IMR-90 (cell line): ENCODE data around the gene ZNFX1.

Experiments
- MXI1 ChIP-seq: IDR thresholded peaks from 2 replicates; pipeline ENCODE4 v1.6.1; 2012; ENCODE audit warnings: low read depth, mild to moderate bottlenecking, low read length, moderate library complexity, borderline replicate concordance
- POLR2A ChIP-seq: IDR thresholded peaks from 2 replicates; pipeline ENCODE4 v1.6.1; 2012; ENCODE audit warnings: mild to moderate bottlenecking, low read depth, low read length
- RAD21 ChIP-seq: IDR thresholded peaks from 2 replicates; pipeline ENCODE4 v1.6.1; 2012; ENCODE audit warnings: low read length, improper control_type of control experiment
- TF ChIP-seq, protein P1 (sequence below): conservative IDR thresholded peaks from 2 replicates; pipeline ENCODE4 v1.5.1; 2012; ENCODE audit warnings: mild to moderate bottlenecking, low read depth, low read length, improper control_type of control experiment

DNA sequence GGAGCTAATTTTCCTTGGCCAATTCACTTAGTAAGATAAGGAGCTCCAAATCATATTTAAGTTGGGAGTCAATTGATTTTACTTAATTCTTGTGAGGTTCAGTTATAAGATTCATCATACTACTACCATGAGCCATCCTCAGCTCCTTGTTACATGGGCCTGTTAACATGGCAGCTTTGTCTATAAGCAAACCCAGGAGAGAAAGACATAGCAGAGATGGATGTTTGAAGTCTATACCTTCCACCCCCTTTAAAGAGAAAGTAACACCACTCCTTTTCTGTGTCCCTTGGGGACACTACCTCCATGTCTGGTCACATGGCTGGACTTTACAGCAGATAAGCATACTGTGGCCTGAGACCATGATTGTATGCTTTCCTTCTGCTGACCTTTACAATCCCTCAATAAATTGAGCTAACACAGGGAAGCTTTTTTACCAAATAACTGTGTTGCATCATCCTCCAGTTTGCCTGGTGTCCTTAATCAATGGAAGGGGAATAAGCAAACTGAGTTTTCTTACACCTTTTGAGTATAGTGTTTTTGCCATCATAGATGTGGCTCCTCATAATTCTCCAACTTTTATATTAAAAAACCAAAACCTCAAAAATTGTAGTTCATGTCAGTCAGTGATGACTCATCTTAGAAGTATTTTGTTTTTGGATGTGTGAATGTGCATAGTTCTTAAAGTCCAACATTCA lies 9.8 kb upstream of the ZNFX1 start:
- TF ChIP-seq RAD21, result no peak
- no peak; the same call in 1 of the 2 replicates for TF ChIP-seq POLR2A
- TF ChIP-seq, protein P1, sequence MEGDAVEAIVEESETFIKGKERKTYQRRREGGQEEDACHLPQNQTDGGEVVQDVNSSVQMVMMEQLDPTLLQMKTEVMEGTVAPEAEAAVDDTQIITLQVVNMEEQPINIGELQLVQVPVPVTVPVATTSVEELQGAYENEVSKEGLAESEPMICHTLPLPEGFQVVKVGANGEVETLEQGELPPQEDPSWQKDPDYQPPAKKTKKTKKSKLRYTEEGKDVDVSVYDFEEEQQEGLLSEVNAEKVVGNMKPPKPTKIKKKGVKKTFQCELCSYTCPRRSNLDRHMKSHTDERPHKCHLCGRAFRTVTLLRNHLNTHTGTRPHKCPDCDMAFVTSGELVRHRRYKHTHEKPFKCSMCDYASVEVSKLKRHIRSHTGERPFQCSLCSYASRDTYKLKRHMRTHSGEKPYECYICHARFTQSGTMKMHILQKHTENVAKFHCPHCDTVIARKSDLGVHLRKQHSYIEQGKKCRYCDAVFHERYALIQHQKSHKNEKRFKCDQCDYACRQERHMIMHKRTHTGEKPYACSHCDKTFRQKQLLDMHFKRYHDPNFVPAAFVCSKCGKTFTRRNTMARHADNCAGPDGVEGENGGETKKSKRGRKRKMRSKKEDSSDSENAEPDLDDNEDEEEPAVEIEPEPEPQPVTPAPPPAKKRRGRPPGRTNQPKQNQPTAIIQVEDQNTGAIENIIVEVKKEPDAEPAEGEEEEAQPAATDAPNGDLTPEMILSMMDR, result no peak
- TF ChIP-seq MXI1, result no peak
